Measurements from ENCODE around the gene UNC13A. TPM values are rescaled to one million over a fixed set of nuclear protein-coding genes. Genes with fewer than 3 reads are reported as not detected.
A peak's percentile ranks its signal among the peaks of the same experiment; 100 is the strongest.

Gene UNC13A
- total RNA-seq, 1 experiment from 2014 or later = under 0.01 TPM

GRCh38 chr19:17683078-17683477 lies 5.1 kb downstream of the UNC13A start:
- Histone ChIP-seq H4K20me1 (ENCODE audit: insufficient read depth, low read depth, low read length) (no peaks in the 10 kb centered on the region), H3K9me2 (replicated peaks; ENCODE audit: insufficient read depth, low read length) (no peaks in the 10 kb centered on the region), H3K4me1 (ENCODE audit: low read length) (no peaks in the 10 kb centered on the region), H3K27ac (ENCODE audit: low read length) (no peak overlapping the region), H2AFZ (ENCODE audit: low read length) (no peak overlapping the region), H3K9me3 (ENCODE audit: low read length) (no peaks in the 10 kb centered on the region), H3K27me3 (ENCODE audit: low read length) (no peaks in the 10 kb centered on the region), H3K4me3 (ENCODE audit: low read length) (no peak overlapping the region), H3K36me3 (ENCODE audit: insufficient read depth, low read length) (no peaks in the 10 kb centered on the region), H3K9ac (ENCODE audit: low read length) (no peak overlapping the region), H3K4me2 (ENCODE audit: low read depth, low read length, poor library complexity, severe bottlenecking) (no peak overlapping the region), H3K79me2 (ENCODE audit: low read length) (no peaks in the 10 kb centered on the region)
- DNase-seq = no peak

- Histone ChIP-seq H3K9me2 (replicated peaks; ENCODE audit: insufficient read depth, low read length) (no peaks in the 10 kb centered on the region), H3K9ac (ENCODE audit: low read length) (no peak overlapping the region), H3K79me2 (ENCODE audit: low read length) (no peaks in the 10 kb centered on the region), H3K4me1 (ENCODE audit: low read length) (no peaks in the 10 kb centered on the region), H3K4me2 (ENCODE audit: low read depth, low read length, poor library complexity, severe bottlenecking) (no peak overlapping the region), H3K4me3 (ENCODE audit: low read length) (no peak overlapping the region), H3K9me3 (ENCODE audit: low read length) (no peaks in the 10 kb centered on the region), H3K27ac (ENCODE audit: low read length) (no peak overlapping the region), H3K36me3 (ENCODE audit: insufficient read depth, low read length) (no peaks in the 10 kb centered on the region), H2AFZ (ENCODE audit: low read length) (no peak overlapping the region), H3K27me3 (ENCODE audit: low read length) (no peaks in the 10 kb centered on the region), H4K20me1 (ENCODE audit: insufficient read depth, low read depth, low read length) (no peaks in the 10 kb centered on the region)
- no peak for DNase-seq
These were observed 5.9 kb downstream of the UNC13A start for GRCh38 chr19:17682273-17682672.

- Histone ChIP-seq H3K27me3 (ENCODE audit: low read length) (no peaks in the 10 kb centered on the region), H3K4me2 (ENCODE audit: low read depth, low read length, poor library complexity, severe bottlenecking) (no peak overlapping the region), H3K27ac (ENCODE audit: low read length) (no peak overlapping the region), H3K9me2 (replicated peaks; ENCODE audit: insufficient read depth, low read length) (no peaks in the 10 kb centered on the region), H3K4me3 (ENCODE audit: low read length) (no peak overlapping the region), H2AFZ (ENCODE audit: low read length) (no peak overlapping the region), H3K79me2 (ENCODE audit: low read length) (no peaks in the 10 kb centered on the region), H3K9ac (ENCODE audit: low read length) (no peak overlapping the region), H4K20me1 (ENCODE audit: insufficient read depth, low read depth, low read length) (no peaks in the 10 kb centered on the region), H3K36me3 (ENCODE audit: insufficient read depth, low read length) (no peaks in the 10 kb centered on the region), H3K4me1 (ENCODE audit: low read length) (no peaks in the 10 kb centered on the region), H3K9me3 (ENCODE audit: low read length) (no peaks in the 10 kb centered on the region)
- DNase-seq = peak; percentile 75
These were observed 6.5 kb downstream of the UNC13A start for GRCh38 chr19:17681505-17682125.

GRCh38 chr19:17680230-17680722 lies 7.9 kb downstream of the UNC13A start:
- Histone ChIP-seq H2AFZ (ENCODE audit: low read length) (no peak overlapping the region), H3K4me3 (ENCODE audit: low read length) (no peak overlapping the region), H3K27me3 (ENCODE audit: low read length) (no peaks in the 10 kb centered on the region), H3K4me2 (ENCODE audit: low read depth, low read length, poor library complexity, severe bottlenecking) (no peak overlapping the region), H3K27ac (ENCODE audit: low read length) (no peak overlapping the region), H4K20me1 (ENCODE audit: insufficient read depth, low read depth, low read length) (no peaks in the 10 kb centered on the region), H3K4me1 (ENCODE audit: low read length) (no peaks in the 10 kb centered on the region), H3K9me2 (replicated peaks; ENCODE audit: insufficient read depth, low read length) (no peaks in the 10 kb centered on the region), H3K9ac (ENCODE audit: low read length) (no peak overlapping the region), H3K9me3 (ENCODE audit: low read length) (no peaks in the 10 kb centered on the region), H3K79me2 (ENCODE audit: low read length) (no peaks in the 10 kb centered on the region), H3K36me3 (ENCODE audit: insufficient read depth, low read length) (no peaks in the 10 kb centered on the region)
- no peak for DNase-seq

GRCh38 chr19:17679526-17680229 lies 8.5 kb downstream of the UNC13A start:
- Histone ChIP-seq H3K27me3 (ENCODE audit: low read length) (no peaks in the 10 kb centered on the region), H2AFZ (ENCODE audit: low read length) (no peak overlapping the region), H3K9me3 (ENCODE audit: low read length) (no peaks in the 10 kb centered on the region), H4K20me1 (ENCODE audit: insufficient read depth, low read depth, low read length) (no peaks in the 10 kb centered on the region), H3K36me3 (ENCODE audit: insufficient read depth, low read length) (no peaks in the 10 kb centered on the region), H3K4me3 (ENCODE audit: low read length) (no peak overlapping the region), H3K79me2 (ENCODE audit: low read length) (no peaks in the 10 kb centered on the region), H3K4me2 (ENCODE audit: low read depth, low read length, poor library complexity, severe bottlenecking) (no peak overlapping the region), H3K4me1 (ENCODE audit: low read length) (no peaks in the 10 kb centered on the region), H3K27ac (ENCODE audit: low read length) (no peak overlapping the region), H3K9me2 (replicated peaks; ENCODE audit: insufficient read depth, low read length) (no peaks in the 10 kb centered on the region), H3K9ac (ENCODE audit: low read length) (no peak overlapping the region)
- no peak for DNase-seq

GRCh38 chr19:17678836-17679235 lies 9.3 kb downstream of the UNC13A start:
- Histone ChIP-seq H3K4me2 (ENCODE audit: low read depth, low read length, poor library complexity, severe bottlenecking) (no peak overlapping the region), H3K27ac (ENCODE audit: low read length) (no peak overlapping the region), H2AFZ (ENCODE audit: low read length) (no peak overlapping the region), H3K9me2 (replicated peaks; ENCODE audit: insufficient read depth, low read length) (no peaks in the 10 kb centered on the region), H3K27me3 (ENCODE audit: low read length) (no peaks in the 10 kb centered on the region), H3K9ac (ENCODE audit: low read length) (no peak overlapping the region), H3K9me3 (ENCODE audit: low read length) (no peaks in the 10 kb centered on the region), H3K79me2 (ENCODE audit: low read length) (no peaks in the 10 kb centered on the region), H3K4me3 (ENCODE audit: low read length) (no peak overlapping the region), H3K4me1 (ENCODE audit: low read length) (no peaks in the 10 kb centered on the region), H3K36me3 (ENCODE audit: insufficient read depth, low read length) (no peaks in the 10 kb centered on the region), H4K20me1 (ENCODE audit: insufficient read depth, low read depth, low read length) (no peaks in the 10 kb centered on the region)
- DNase-seq = no peak

- H3K9me3 ChIP-seq (ENCODE audit: low read length) = no peaks in the 10 kb centered on the region
- H3K9ac ChIP-seq (ENCODE audit: low read length) = no peak overlapping the region
- H3K27me3 ChIP-seq (ENCODE audit: low read length) = no peaks in the 10 kb centered on the region
- H3K4me2 ChIP-seq (ENCODE audit: low read depth, low read length, poor library complexity, severe bottlenecking) = no peak overlapping the region
- DNase-seq = peak; percentile 58
- no peaks in the 10 kb centered on the region for H3K4me1 ChIP-seq (ENCODE audit: low read length)
- H3K27ac ChIP-seq (ENCODE audit: low read length) = no peak overlapping the region
- H3K36me3 ChIP-seq (ENCODE audit: insufficient read depth, low read length) = no peaks in the 10 kb centered on the region
- no peak overlapping the region for H3K4me3 ChIP-seq (ENCODE audit: low read length)
- H3K79me2 ChIP-seq (ENCODE audit: low read length) = no peaks in the 10 kb centered on the region
- H2AFZ ChIP-seq (ENCODE audit: low read length) = no peak overlapping the region
- H4K20me1 ChIP-seq (ENCODE audit: insufficient read depth, low read depth, low read length) = no peaks in the 10 kb centered on the region
- H3K9me2 ChIP-seq (replicated peaks; ENCODE audit: insufficient read depth, low read length) = no peaks in the 10 kb centered on the region
These were observed 11.2 kb downstream of the UNC13A start for GRCh38 chr19:17677002-17677401.

- no peaks in the 10 kb centered on the region for H4K20me1 ChIP-seq (ENCODE audit: insufficient read depth, low read depth, low read length)
- DNase-seq = no peak
- H3K4me2 ChIP-seq (ENCODE audit: low read depth, low read length, poor library complexity, severe bottlenecking) = no peak overlapping the region
These were observed 11.9 kb downstream of the UNC13A start for GRCh38 chr19:17676295-17676694.

More at GRCh38 chr19:17676295-17676694, 11.9 kb downstream of the UNC13A start:
- no peaks in the 10 kb centered on the region for H3K27me3 ChIP-seq (ENCODE audit: low read length)
- H3K36me3 ChIP-seq (ENCODE audit: insufficient read depth, low read length) = no peaks in the 10 kb centered on the region
- no peaks in the 10 kb centered on the region for H3K9me2 ChIP-seq (replicated peaks; ENCODE audit: insufficient read depth, low read length)
- H3K9me3 ChIP-seq (ENCODE audit: low read length) = no peaks in the 10 kb centered on the region
- no peaks in the 10 kb centered on the region for H3K79me2 ChIP-seq (ENCODE audit: low read length)
- no peak overlapping the region for H2AFZ ChIP-seq (ENCODE audit: low read length)
- H3K9ac ChIP-seq (ENCODE audit: low read length) = no peak overlapping the region
- no peaks in the 10 kb centered on the region for H3K4me1 ChIP-seq (ENCODE audit: low read length)
- no peak overlapping the region for H3K27ac ChIP-seq (ENCODE audit: low read length)
- H3K4me3 ChIP-seq (ENCODE audit: low read length) = no peak overlapping the region
